ENCODE data around the gene LKAAEAR1. TPM values are rescaled to one million over a fixed set of nuclear protein-coding genes. Genes with fewer than 3 reads are reported as not detected.
A peak's percentile ranks its signal among the peaks of the same experiment; 100 is the strongest.

The LKAAEAR1 gene
- total and polyA plus RNA-seq, 2 donors, result 0.14 to 0.80 TPM

DNA sequence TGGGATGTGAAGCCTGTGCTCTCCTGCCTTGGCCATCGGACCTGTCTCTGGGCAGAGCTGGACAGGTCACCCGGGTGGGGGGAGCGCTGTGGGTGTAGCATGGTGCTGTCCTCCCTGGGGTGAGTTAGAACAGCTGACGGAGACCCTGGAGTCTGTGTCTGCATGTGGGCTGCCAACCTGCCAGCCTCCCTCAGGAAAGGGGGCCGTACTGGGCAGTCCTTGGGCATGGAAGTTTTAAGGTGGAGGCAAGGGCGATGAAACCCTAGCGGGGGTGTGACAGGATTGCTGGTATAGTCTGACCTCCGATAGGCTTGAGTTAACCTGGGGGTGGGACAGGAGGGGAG lies 37.2 kb downstream of the LKAAEAR1 start:
- 96% methylated on average over 8 of the region's 8 CpGs for WGBS
- Histone ChIP-seq H3K27ac (ENCODE audit: low read depth in 1 of 2, low read length in 1 of 2) (no peak overlapping the region), H3K4me3 (ENCODE audit: low read length in 2 of 2) (no peak overlapping the region), H3K27me3 (ENCODE audit: control insufficient read depth in 2 of 2, insufficient read depth in 1 of 2, low read length in 1 of 2) (peaks cover 50 to 70% of the 10 kb centered on the region in 2 donors), H3K9me3 (ENCODE audit: control insufficient read depth in 2 of 2, insufficient read depth in 1 of 2, low read length in 1 of 2) (peaks cover 0 to 5% of the 10 kb centered on the region in 2 donors), H3K4me1 (ENCODE audit: control insufficient read depth in 2 of 2, insufficient read depth in 2 of 2, low read length in 2 of 2) (peaks cover 3 to 59% of the 10 kb centered on the region in 2 donors), H3K36me3 (ENCODE audit: control insufficient read depth in 2 of 2, insufficient read depth in 2 of 2, low read length in 1 of 2) (no peaks in the 10 kb centered on the region)
- DNase-seq (ENCODE audit: low read depth in 6 of 9, low spot score in 9 of 9), result no peak

DNA sequence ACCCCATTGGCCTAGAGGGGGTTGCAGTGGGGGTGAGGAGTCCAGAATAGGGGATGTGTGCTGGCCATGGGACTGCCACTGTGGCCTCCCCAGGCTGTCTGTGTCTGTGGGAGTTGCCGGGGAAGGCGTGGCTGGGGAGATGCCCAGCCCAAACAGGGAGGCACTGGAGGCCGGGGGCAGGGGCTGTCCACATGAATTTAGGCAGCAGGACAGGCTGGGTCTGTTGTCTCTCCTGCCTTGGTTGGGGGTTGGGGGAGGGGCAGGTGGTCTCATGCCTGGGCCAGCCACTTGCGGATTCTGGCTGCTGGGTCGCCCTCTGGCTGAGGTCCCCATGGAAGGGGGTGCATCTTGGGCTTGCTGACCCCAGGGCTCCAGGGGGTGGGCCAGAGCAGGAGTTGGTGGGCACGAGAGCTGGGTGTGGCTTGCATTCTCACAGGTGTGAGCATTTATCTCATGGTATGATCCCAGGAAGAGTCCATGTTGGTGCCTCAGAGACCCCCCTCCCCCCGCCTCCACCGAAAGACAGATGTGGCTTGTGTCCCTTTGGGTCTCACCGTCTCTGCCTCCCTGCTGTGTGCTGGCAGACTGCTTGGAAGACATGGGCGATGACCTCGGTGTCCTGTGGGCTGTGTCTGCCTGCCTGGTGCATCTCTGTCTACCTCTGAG lies 38.7 kb downstream of the LKAAEAR1 start:
- Histone ChIP-seq H3K27me3 (ENCODE audit: control insufficient read depth in 2 of 2, insufficient read depth in 1 of 2, low read length in 1 of 2) (peaks cover 38 to 68% of the 10 kb centered on the region in 2 donors), H3K4me1 (ENCODE audit: control insufficient read depth in 2 of 2, insufficient read depth in 2 of 2, low read length in 2 of 2) (peaks cover 16 to 70% of the 10 kb centered on the region in 2 donors), H3K9me3 (ENCODE audit: control insufficient read depth in 2 of 2, insufficient read depth in 1 of 2, low read length in 1 of 2) (peaks cover 0 to 5% of the 10 kb centered on the region in 2 donors), H3K27ac (ENCODE audit: low read depth in 1 of 2, low read length in 1 of 2) (no peak overlapping the region), H3K36me3 (ENCODE audit: control insufficient read depth in 2 of 2, insufficient read depth in 2 of 2, low read length in 1 of 2) (no peaks in the 10 kb centered on the region), H3K4me3 (ENCODE audit: low read length in 2 of 2) (no peak overlapping the region)
- 92% methylated on average over 11 of the region's 11 CpGs for WGBS
- DNase-seq (ENCODE audit: low read depth in 6 of 9, low spot score in 9 of 9), result no peak

DNA sequence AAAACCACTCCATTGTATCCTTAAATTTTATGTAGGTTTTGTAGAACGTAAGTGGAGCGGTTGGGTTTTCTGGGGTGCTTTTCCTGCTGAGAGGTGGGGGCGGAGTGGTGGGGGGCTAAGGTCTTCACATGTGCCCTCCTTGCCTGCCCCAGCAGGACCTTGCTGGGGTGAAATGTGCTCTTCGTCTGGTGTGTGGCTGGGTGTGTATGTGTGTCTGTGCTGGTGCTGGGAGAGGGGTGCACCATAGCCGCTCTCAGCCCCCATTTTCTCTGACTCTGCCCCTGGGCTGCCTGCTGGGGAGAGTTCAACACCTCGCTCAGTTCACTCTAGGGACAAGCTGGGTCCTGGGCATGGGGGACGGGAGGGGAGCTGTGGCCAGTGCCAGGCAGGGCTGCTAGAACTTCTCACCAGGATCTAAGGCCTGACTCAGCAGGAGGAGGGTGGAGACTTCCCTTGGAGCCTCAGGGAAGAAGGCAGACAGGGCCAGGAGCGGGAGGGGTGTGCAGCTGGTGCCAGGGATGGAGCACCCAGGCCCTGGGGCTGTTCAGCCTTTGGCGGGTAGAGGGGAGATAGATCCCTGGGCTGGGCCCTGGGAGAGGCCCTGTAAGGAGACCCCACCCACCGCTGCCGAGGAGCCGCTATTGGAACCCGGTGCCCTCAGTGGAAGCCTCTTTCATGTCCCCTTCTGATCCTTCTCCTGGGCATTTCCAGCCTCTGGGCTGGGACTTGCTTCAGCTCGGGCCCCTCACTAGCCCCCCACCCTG lies 39.5 kb downstream of the LKAAEAR1 start:
- no peak overlapping the region for H3K27ac ChIP-seq (ENCODE audit: low read depth in 1 of 2, low read length in 1 of 2)
- H3K4me3 ChIP-seq (ENCODE audit: low read length in 2 of 2), result no peak overlapping the region
- peaks cover 29 to 68% of the 10 kb centered on the region in 2 donors for H3K27me3 ChIP-seq (ENCODE audit: control insufficient read depth in 2 of 2, insufficient read depth in 1 of 2, low read length in 1 of 2)
- peaks cover 0 to 4% of the 10 kb centered on the region in 2 donors for H3K9me3 ChIP-seq (ENCODE audit: control insufficient read depth in 2 of 2, insufficient read depth in 1 of 2, low read length in 1 of 2)
- 97% methylated on average over 14 of the region's 14 CpGs for WGBS
- DNase-seq (ENCODE audit: low read depth in 6 of 9, low spot score in 9 of 9), result no peak
- no peaks in the 10 kb centered on the region for H3K36me3 ChIP-seq (ENCODE audit: control insufficient read depth in 2 of 2, insufficient read depth in 2 of 2, low read length in 1 of 2)
- peaks cover 23 to 70% of the 10 kb centered on the region in 2 donors for H3K4me1 ChIP-seq (ENCODE audit: control insufficient read depth in 2 of 2, insufficient read depth in 2 of 2, low read length in 2 of 2)

DNA sequence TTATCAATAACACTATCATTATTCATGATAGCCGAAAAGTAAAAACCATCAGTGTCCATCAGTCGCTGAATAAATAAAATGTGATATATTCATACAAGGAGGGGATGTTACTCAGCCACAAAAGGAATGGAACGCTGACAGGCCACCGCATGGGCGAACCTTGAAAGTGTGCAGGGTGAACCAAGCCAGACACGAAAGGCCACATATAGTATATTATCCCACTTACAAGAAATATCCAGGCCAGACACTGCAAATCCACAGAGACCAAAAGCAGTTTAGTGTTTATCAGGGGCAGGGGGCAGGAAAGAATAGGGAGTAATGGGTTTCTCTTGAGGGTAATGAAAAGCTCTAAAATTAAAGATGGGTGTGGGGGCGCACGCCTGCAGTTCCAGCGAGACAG lies 40.4 kb downstream of the LKAAEAR1 start:
- peaks cover 0 to 8% of the 10 kb centered on the region in 2 donors for H3K9me3 ChIP-seq (ENCODE audit: control insufficient read depth in 2 of 2, insufficient read depth in 1 of 2, low read length in 1 of 2)
- DNase-seq (ENCODE audit: low read depth in 6 of 9, low spot score in 9 of 9), result no peak
- H3K36me3 ChIP-seq (ENCODE audit: control insufficient read depth in 2 of 2, insufficient read depth in 2 of 2, low read length in 1 of 2), result no peaks in the 10 kb centered on the region
- H3K27ac ChIP-seq (ENCODE audit: low read depth in 1 of 2, low read length in 1 of 2), result no peak overlapping the region
- no peak overlapping the region for H3K4me3 ChIP-seq (ENCODE audit: low read length in 2 of 2)
- 91% methylated on average over 9 of the region's 9 CpGs for WGBS
- H3K4me1 ChIP-seq (ENCODE audit: control insufficient read depth in 2 of 2, insufficient read depth in 2 of 2, low read length in 2 of 2), result peaks cover 28 to 77% of the 10 kb centered on the region in 2 donors
- H3K27me3 ChIP-seq (ENCODE audit: control insufficient read depth in 2 of 2, insufficient read depth in 1 of 2, low read length in 1 of 2), result peaks cover 22 to 71% of the 10 kb centered on the region in 2 donors

DNA sequence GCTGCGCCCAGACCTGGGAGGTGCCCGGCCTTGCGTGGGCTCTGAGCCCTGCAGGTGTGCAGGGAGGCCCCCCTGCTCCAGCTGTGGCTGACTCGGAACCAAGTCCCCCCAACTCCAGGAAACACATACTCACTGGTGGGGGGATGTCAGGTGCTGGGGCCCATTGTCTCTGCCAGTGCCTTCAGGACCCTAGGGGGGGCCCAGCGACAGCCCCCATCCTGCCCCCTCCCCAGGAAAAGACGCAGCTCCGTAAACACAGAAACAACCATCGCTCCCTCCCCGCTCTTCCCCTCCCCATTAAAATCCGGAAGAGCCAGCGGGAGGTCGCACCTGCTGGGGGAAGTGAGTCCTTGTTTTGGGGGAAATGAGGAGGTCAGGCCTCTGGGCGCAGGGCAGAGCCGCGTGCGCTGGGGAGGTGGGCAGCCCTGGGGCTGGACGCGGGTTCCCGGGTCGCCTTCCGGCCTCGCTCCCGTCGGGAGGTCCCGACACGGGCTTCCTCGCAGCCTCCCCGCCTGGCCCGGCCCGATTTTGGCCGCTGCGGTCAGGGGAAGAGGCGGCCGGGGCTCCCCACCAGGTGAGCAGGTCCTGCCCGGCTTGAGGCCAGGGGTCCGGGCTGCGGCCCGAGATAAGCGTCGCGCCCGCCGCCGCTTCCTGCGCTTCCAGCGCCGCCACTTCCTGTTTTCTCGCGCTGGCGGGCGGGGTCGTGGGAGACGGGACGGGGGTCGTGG lies 42.0 kb downstream of the LKAAEAR1 start:
- Histone ChIP-seq H3K4me3 (ENCODE audit: low read length in 2 of 2) (peak overlapping the region; percentile 52 to 57), H3K4me1 (ENCODE audit: control insufficient read depth in 2 of 2, insufficient read depth in 2 of 2, low read length in 2 of 2) (peaks cover 28 to 77% of the 10 kb centered on the region in 2 donors), H3K27me3 (ENCODE audit: control insufficient read depth in 2 of 2, insufficient read depth in 1 of 2, low read length in 1 of 2) (peaks cover 16 to 73% of the 10 kb centered on the region in 2 donors), H3K9me3 (ENCODE audit: control insufficient read depth in 2 of 2, insufficient read depth in 1 of 2, low read length in 1 of 2) (peaks cover 0 to 8% of the 10 kb centered on the region in 2 donors), H3K27ac (ENCODE audit: low read depth in 1 of 2, low read length in 1 of 2) (peak overlapping the region; percentile 86 to 87), H3K36me3 (ENCODE audit: control insufficient read depth in 2 of 2, insufficient read depth in 2 of 2, low read length in 1 of 2) (no peaks in the 10 kb centered on the region)
- WGBS, result under 1% methylated on average over 55 of the region's 55 CpGs
- DNase-seq (ENCODE audit: low read depth in 6 of 9, low spot score in 9 of 9), result peak in 2 of 9 donors; percentile 64 to 78

DNA sequence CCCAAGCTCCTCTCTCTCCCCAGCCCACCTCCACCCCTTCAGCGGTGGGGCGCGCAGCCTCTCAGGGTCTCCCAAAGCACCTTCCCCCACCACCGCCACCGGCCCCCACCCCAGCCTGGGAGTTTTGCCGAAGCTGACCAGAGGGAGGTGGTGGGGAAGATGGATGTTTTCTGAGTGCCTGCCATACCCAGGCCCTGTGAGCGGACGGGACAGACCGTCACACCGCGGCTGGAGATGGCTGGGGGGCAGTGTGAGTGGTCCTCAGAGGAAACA lies 42.5 kb downstream of the LKAAEAR1 start:
- DNase-seq (ENCODE audit: low read depth in 6 of 9, low spot score in 9 of 9), result peak in 1 of 9 donors; percentile 48
- no peaks in the 10 kb centered on the region for H3K36me3 ChIP-seq (ENCODE audit: control insufficient read depth in 2 of 2, insufficient read depth in 2 of 2, low read length in 1 of 2)
- peak overlapping the region; percentile 52 to 57 for H3K4me3 ChIP-seq (ENCODE audit: low read length in 2 of 2)
- peaks cover 13 to 73% of the 10 kb centered on the region in 2 donors for H3K27me3 ChIP-seq (ENCODE audit: control insufficient read depth in 2 of 2, insufficient read depth in 1 of 2, low read length in 1 of 2)
- H3K4me1 ChIP-seq (ENCODE audit: control insufficient read depth in 2 of 2, insufficient read depth in 2 of 2, low read length in 2 of 2), result peaks cover 28 to 77% of the 10 kb centered on the region in 2 donors
- H3K27ac ChIP-seq (ENCODE audit: low read depth in 1 of 2, low read length in 1 of 2), result peak overlapping the region in 1 of 2 donors; percentile 86
- peaks cover 0 to 8% of the 10 kb centered on the region in 2 donors for H3K9me3 ChIP-seq (ENCODE audit: control insufficient read depth in 2 of 2, insufficient read depth in 1 of 2, low read length in 1 of 2)
- 5% methylated on average over 11 of the region's 11 CpGs for WGBS

DNA sequence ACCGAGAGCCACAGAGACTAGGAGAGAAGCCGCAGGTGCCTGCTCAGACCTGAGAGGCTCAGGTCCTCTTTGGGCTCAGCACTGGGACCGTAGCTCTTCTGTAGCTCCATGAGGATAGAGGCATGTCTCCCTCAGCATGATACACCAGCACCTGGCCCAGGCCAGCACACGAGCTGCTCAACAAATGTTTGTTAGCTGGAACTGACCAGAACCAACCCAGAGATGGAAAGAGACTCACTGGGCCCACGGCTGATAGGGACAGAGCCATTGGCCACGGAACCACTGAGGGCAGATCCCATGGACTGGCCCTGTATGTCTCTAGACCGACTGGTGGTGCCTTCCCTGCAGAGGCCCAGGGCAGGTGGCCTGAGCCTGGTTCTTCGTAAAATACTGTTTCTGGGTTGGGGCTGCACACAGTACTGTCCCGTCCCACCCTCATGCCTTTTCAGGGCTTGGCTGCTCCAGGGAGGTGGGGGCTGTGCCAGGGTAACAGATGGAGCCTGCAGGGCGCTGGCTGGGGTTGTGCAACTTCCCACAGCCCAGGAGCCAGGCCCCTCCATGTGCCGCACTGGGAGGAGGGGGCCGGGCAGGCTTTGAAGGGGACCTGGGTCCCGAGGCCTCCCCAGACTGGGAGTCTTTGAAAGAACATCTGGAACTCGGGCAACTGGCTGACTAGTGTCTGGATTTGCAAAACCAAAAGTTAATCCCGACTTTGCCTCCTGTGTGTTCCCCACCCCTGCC lies 43.0 kb downstream of the LKAAEAR1 start:
- H3K4me1 ChIP-seq (ENCODE audit: control insufficient read depth in 2 of 2, insufficient read depth in 2 of 2, low read length in 2 of 2), result peaks cover 28 to 78% of the 10 kb centered on the region in 2 donors
- DNase-seq (ENCODE audit: low read depth in 6 of 9, low spot score in 9 of 9), result peak in 1 of 9 donors; percentile 36
- peaks cover 12 to 72% of the 10 kb centered on the region in 2 donors for H3K27me3 ChIP-seq (ENCODE audit: control insufficient read depth in 2 of 2, insufficient read depth in 1 of 2, low read length in 1 of 2)
- 42% methylated on average over 15 of the region's 15 CpGs for WGBS
- H3K36me3 ChIP-seq (ENCODE audit: control insufficient read depth in 2 of 2, insufficient read depth in 2 of 2, low read length in 1 of 2), result no peaks in the 10 kb centered on the region
- H3K9me3 ChIP-seq (ENCODE audit: control insufficient read depth in 2 of 2, insufficient read depth in 1 of 2, low read length in 1 of 2), result peaks cover 0 to 8% of the 10 kb centered on the region in 2 donors
- H3K4me3 ChIP-seq (ENCODE audit: low read length in 2 of 2), result peak overlapping the region; percentile 52 to 57
- H3K27ac ChIP-seq (ENCODE audit: low read depth in 1 of 2, low read length in 1 of 2), result peak overlapping the region; percentile 6 to 86

DNA sequence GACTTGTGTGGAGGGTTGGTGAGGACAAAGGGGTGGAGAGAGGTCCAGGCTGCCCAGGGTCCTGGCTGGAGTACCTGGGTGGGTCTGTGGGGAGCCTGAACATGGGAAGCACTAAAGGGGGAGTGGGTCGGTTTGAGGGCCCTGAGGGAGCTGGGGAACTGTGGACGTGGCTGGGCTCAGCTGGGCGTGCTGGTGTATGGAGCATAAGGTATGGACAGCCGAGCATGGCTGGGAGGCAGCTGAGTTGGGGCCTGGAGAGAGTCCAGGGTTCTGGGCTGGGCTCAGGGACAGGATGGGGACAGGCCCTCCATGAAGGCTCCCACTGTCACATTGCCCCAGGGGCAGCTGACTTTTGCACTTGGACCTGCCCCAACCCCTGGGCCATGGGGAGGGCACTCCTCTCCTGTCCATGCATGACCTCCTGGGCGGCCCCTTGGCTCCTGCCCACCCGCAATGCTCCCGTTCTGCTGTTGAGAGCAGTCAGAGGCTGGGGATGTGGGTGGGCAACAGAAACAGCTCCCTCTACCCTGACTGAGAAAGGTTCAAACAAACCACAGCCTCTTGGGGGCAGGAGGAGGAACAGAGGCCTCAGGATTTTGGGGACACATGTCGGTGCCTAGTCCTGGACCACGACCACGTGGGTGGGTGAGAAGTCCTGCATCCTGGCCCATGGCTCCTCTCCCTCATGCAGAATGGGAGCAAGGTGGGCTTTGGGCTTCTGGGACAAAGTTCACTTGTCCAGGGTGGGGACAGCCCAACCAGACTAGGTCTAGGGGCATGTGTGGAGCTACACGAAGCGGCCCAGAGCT lies 43.8 kb downstream of the LKAAEAR1 start:
- Histone ChIP-seq H3K27ac (ENCODE audit: low read depth in 1 of 2, low read length in 1 of 2) (peak overlapping the region in 1 of 2 donors; percentile 60), H3K27me3 (ENCODE audit: control insufficient read depth in 2 of 2, insufficient read depth in 1 of 2, low read length in 1 of 2) (peaks cover 11 to 64% of the 10 kb centered on the region in 2 donors), H3K9me3 (ENCODE audit: control insufficient read depth in 2 of 2, insufficient read depth in 1 of 2, low read length in 1 of 2) (peaks cover 0 to 8% of the 10 kb centered on the region in 2 donors), H3K4me3 (ENCODE audit: low read length in 2 of 2) (no peak overlapping the region), H3K36me3 (ENCODE audit: control insufficient read depth in 2 of 2, insufficient read depth in 2 of 2, low read length in 1 of 2) (peaks cover 0 to under 1% of the 10 kb centered on the region in 2 donors), H3K4me1 (ENCODE audit: control insufficient read depth in 2 of 2, insufficient read depth in 2 of 2, low read length in 2 of 2) (peaks cover 28 to 78% of the 10 kb centered on the region in 2 donors)
- 56% methylated on average over 12 of the region's 12 CpGs for WGBS
- DNase-seq (ENCODE audit: low read depth in 6 of 9, low spot score in 9 of 9), result peak in 1 of 9 donors; percentile 51
